C1 segment of cervical spinal cord (tissue), 14 donors: ENCODE measurements around the gene SH2D6.

ENCODE experiments used
- DNase-seq, 14 donors: peaks; one replicate each; lab custom pipeline; 2025; lab: John Stamatoyannopoulos, UW

The SH2D6 gene

DNA sequence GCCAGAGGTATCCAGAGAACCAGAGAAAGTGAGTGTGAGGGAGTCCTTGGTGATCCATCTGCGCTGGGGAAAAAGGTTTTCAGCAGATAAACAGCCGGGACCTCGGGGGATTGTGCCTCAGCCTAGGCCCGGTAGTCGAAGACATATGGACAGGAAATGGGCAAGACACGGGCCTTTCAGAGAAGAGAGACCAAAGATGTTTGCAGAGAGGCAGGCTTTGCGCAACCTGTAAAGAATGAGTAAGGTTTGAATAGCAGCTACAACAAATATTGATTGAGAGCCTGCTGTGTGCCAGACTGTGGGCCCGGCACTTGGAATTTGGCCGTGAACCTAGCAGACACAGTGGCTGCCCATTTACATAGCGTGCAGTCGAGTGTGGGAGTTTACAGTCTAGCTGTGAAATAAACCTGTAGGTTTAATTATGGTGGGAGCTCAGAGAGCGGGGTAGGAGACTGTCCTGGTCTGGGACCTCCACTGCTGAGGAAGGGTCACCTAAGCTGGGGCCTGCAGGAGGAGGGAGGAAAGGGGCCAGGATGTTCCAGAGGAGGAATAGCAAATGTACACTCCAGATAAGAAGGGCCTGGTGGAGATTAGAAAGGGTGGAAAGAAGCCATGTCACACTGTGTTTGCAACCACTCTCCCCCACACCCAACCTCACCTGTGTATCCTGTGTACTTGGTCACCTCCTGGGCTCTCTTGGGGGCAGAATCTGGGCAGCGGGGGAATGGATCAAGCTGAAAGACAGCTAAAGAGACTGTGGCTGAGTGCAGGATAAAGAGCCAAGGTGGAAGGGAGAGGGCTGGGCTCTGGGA is 3.0 kb downstream of the SH2D6 start:
- peak in 4 of 14 donors; percentile 29 to 68 (median 62) for DNase-seq

DNA sequence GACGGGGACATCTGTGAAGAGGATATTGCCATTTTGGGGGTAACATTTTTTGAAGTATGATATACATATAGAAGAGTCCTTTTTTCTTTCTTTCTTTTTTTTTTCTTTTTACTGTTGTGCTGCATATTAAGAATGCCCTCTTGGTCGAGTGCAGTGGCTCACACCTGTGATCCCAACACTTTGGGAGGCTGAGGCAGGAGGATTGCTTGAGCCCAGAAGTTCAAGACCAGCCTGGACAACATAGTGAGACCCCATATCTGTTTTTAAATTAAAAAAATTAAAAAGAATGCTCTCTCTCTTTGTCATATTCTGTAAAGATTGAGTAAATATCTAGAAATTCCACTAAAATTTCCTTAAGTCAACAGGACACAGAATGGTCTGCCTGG is 3.6 kb downstream of the SH2D6 start:
- DNase-seq, result no peak

GRCh38 chr2:85423525-85423924 is 5.0 kb downstream of the SH2D6 start:
- no peak for DNase-seq

GRCh38 chr2:85425588-85425987 is 7.1 kb downstream of the SH2D6 start:
- no peak for DNase-seq

DNA sequence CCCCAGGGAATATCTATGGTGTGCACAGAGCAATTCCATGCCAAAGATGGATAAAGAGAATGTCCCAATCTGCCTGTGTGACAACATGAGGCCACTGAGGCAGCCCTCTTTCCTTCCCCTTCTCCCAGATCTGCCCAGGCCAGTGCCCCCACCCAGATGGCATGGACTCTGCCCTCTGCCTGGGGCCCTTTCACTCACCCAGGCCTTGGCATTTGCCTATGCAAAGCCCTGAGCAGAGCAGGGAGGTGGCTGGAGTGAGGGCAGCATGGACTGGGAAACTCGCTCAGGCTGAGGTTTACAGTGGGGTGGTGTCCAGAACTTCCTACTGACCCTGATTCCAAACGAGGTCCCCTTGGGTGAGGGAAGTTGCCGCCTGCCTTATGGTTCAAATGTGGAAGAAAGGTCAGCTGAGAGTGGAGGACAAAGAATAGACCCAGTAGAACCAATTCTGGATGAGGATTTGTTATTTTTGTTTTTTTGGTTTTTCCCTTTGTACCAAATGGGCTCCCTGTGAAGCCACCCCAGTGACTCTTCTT is 8.9 kb downstream of the SH2D6 start:
- DNase-seq, result no peak

- no peak for DNase-seq
Measured at GRCh38 chr2:85428343-85428881, 9.9 kb downstream of the SH2D6 start.

DNA sequence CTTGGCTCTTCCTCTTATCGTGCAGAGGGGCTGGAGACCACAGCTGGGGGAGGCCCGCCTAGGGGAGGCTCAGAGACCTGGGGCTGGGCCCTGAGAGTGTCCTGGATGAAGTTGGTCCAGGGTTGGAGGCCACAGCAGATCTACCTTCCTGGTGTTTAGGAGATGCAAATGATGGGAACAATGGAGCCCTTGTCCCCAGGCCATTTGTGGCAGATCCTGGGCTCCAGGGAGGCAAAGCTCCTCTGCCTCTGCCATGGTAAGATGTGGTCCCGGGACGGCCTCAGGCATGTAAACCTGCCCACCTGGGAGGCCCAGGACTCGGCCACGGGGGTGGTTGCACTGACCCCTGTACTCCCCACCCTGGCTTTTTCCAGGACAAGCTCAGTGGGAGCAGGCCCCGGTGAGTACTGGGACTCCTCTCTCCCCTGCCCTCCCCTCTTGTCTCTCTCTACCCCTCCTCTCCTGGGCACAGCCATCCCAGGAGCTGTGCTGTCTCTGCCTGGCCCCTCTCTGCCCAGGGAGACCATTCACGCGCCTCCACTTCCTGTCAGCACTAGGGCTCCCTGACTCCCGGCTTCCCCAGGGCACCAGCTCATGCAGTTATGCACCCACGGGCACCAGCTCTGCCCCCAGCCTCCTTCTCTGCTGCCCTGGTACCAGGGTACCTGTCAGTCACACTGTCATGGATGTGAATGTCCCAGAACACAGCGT is 10.9 kb downstream of the SH2D6 start:
- DNase-seq, result peak in 1 of 14 donors; percentile 41

GRCh38 chr2:85429924-85430289 is 11.4 kb downstream of the SH2D6 start:
- peak in 2 of 14 donors; percentile 41 to 44 for DNase-seq

GRCh38 chr2:85430752-85431569 is 12.4 kb downstream of the SH2D6 start:
- peak in 12 of 14 donors; percentile 37 to 95 (median 78) for DNase-seq

- peak in 2 of 14 donors; percentile 16 to 73 for DNase-seq
Measured at GRCh38 chr2:85431570-85432205, 13.2 kb downstream of the SH2D6 start.

DNA sequence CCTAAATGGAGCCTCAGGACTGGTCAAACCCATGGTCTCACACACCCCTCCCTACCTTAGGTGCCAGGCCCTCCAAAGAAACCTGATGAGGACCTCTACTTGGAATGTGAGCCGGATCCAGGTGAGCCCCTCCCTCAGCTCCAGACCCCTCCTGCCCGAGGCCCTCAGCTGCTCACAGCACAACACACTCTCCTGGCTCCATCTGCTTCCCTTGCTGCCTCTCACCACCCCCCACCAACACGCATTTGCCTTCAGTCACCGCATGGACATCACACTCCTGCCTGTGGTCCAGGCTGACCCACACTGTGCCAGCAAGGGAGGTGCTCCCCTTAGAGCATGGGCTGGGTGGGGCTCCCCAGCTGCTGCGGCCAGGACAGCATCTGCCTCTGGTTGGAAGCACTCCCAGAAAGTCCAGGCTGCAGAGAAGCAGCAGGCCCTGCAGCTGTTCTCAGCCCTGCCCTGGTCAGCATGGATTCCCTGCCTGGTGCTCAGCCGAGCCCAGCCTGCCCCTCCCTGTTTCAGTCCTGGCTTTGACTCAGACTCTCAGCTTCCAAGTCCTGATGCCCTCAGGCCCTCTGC is 15.1 kb downstream of the SH2D6 start:
- DNase-seq, result peak in 13 of 14 donors; percentile 41 to 91 (median 77)

DNA sequence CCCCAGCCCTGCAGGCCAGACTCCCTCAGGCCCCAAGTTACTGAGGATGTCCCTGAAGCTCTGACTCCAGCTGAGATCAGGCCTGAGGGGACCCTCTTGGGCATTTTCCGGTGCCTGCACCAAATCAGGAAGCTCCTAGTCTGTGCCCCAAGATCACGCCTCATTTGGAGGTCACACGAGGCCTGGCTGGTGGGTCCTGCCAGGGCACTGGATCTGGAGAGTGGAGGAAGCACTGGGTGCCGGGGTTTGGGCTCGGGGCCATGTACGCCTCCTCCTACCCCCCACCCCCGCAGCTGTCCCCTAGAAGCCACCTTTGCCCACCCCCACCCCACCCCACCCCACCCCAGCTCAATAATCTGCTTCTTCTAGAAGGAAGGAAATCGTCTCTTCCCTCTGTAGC is 16.2 kb downstream of the SH2D6 start:
- DNase-seq, result peak in 1 of 14 donors; percentile 31

DNA sequence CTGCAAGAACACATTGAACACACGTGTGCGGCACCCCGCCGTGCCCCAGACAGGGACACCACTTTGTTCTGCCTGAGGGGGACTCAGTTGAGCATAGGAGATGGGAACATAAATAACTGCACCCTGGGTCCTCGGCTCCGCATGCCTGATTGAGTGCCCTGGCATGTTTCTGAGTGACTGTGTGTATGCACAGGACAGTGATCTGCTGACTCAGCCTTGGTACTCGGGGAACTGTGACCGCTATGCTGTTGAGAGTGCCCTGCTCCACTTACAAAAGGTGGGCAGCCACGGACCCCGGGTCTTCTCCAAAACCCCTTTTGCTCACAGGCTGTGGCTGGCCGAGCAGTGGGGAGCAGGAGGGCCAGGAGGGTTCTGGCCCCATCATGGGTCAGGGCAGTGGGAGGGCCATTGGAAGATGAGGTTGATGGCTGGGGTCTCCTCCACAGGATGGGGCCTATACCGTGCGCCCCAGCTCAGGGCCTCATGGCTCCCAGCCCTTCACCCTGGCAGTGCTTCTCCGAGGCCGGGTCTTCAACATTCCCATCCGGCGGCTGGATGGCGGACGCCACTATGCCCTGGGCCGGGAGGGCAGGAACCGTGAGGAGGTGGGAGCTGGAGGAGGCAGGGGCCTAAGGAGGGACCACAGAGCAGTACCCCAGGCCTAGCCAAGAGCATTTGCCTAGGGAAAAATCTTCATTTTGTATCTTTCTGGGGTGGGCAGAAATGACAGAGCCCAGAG is 16.9 kb downstream of the SH2D6 start:
- peak in 3 of 14 donors; percentile 9 to 36 (median 14) for DNase-seq

DNA sequence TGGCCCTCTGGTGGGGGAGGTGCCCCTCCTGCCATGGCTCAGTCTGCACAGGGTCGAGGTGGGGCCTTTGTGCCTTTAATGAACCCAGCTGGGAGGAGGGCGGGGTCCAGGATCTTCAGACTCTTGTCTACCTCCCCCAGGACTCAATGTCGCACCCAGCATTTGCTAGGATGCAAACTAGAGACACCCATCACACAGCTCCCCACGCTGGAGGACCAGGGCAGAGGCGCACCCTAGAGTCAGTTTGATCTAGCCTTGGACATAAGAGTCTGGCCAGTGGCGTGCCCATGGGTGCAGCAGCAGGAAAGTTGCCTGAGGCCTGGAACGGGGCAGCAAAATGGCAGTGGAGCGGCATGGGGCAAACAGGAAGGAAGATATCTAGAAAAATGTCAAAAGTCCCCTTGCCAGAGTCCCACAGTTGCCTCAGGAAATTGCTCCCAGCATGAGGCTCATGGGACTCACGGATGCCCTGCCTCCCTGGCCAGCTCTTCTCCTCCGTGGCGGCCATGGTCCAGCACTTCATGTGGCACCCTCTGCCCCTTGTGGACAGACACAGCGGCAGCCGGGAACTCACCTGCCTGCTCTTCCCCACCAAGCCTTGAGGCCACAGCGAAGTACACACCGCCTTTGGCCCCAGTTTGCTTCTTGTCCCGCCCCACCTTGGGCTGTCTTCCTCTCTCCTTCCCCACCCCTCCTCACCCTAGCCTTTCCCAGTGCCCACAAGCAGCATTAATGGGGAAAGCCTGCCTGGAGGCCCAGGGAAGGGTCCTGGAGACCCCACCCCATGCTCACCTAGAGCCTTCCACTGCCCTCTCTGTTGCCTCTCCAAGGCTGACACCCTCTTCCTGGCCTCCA is 17.7 kb downstream of the SH2D6 start:
- peak in 1 of 14 donors; percentile 14 for DNase-seq

DNA sequence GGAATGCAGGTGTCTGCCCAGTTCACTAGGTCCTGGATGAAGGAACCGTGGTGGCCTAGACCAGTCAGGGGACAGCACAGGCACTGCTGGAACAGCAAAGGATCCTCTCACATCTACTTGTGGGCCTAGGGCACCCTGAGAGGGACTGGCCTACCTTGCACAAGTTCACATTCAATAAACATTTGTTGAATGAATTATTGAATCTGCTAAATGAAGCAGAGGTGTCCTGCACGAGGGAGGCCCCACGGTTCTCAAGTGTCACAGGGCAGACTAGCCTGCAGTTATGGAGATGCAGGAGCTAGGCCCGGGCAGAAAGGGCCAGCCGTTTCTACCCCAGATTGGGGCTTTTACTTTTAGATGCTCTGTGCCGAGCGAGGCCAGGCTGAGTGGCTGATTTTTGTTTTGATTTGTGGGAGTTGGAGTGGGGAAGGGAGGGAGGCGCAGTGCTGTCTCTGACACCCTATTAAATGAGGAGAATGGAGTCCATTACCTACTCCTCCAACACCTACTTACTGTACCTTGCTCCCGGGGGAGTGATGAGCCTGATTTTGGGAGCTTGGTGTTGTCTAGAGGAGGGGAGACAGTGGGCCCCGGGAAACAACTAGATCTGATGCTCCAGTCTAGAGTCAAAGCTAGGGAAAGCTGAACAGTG is 18.4 kb downstream of the SH2D6 start:
- DNase-seq, result peak in 4 of 14 donors; percentile 23 to 64 (median 57)

DNA sequence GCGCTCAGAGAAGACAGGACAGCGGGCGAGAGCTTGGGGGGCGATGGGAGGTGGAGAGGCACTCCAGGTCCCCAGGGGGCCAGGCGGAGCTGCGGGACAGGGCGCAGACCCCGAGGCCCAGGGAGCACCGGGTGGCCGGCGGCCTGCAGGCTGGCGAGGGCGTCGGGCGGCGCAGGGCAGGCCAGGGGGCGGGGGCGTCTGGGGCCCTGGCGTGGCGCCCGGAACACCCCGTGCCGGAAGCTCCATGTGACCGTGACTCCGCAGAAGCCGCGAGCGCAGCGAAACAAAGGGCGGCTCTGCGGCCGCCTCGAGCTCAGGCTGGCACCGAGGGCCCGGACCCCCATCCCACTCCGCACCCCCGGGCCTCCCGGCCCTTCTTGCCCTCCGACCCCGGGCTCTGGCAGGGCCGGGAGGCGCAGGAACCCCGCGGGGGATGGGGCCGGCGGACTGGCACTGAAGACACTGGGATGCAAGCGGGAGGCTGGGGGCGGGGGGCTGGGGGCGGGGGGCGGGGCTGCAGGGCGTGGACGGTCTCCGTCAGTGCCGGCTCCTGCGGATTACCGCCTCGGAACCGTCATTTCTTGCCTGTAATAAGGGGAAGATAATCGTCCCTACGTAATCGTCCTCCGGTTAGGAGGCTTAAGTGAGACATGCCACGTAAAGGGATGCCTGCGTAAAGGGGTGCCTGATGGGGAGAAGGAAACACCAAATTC is 19.1 kb downstream of the SH2D6 start:
- peak in 13 of 14 donors; percentile 68 to 96 (median 88) for DNase-seq

DNA sequence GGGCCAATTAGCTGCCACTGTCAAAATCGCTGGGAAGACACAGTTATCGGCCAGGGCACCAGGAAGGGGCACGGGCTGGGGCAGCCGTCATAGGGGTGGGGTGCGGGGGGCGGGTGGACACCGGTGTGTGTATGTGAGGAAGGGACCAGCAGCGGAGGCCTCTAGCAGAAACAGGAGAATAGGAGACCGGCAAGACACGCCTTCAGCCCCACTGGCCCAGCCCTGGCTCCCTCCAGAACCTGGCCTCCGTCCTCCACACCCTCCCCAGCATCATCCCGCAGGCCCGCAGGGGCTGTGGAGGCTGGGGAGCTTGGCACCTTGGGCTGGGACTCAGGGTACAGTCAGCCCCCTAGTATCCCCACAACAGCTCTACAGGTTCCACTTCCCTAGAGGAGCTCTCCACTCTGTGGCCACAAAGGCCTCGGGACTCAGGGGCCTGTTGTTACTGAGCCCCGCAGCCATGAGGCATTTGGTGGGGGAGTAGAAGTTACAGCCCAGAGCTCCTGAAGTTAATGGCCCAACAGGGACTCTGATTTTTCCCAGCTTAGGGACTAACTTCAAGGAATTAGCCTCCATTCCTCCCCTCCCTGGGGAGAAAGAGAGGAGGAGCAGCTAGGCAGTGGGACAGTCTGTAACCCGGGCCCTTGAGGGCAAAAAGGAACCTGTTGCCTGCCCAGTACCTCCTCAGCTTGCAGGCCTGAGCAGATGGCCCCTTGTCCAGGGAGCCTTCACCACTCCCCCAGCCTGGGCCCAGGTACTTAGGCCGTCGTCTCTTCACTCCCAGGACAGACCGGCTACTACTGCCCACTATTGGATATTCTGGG is 19.9 kb downstream of the SH2D6 start:
- peak in 8 of 14 donors; percentile 37 to 79 (median 59) for DNase-seq
